ENCODE data around the gene EFS. TPM values are rescaled to one million over a fixed set of nuclear protein-coding genes. Genes with fewer than 3 reads are reported as not detected.

EFS gene
- total RNA-seq, 1 donor from 2014 or later, result 17.2 TPM

DNA sequence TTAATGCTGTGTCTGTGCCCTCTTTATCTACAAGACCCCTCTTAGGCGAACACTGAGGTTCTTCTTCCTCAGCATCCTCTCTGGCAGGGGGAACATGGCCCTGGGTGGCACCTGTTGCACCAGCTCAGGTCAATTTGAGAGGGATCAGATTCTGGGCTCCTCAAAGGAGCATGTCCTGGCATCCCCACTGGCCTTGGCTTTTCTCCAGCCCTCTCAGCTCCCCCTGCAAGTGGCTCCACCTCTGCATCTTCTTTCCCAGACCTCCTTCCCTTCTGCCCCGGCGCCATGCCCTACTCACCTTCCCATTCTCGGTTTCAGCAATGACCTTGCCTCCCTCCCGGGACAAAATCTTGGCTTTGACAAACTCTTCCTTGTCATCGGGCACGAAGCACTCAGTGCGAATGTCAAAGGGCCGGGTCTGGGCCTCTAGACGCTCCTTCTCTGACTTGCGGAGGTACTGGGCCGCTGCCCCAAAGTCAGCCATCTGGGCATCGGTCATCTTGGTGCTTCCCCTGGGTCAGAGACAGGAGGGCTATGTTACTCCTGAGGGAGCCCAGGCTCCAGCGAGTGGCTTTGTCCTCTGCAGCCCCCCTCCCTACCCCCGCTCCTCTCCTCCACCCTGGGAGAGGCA, 41.9 kb upstream of the EFS start:
- H3K4me3 ChIP-seq (ENCODE audit: low read length in 3 of 3), result no peak overlapping the region
- H3K9me3 ChIP-seq (ENCODE audit: control insufficient read depth in 3 of 3, low read length in 3 of 3), result no peaks in the 10 kb centered on the region
- peaks cover 0 to 23% (median 0%) of the 10 kb centered on the region in 3 donors for H3K4me1 ChIP-seq (ENCODE audit: control insufficient read depth in 3 of 3, insufficient read depth in 3 of 3, low read length in 3 of 3)
- H3K36me3 ChIP-seq (ENCODE audit: control insufficient read depth in 3 of 3, insufficient read depth in 3 of 3, low read length in 3 of 3), result peaks cover 2 to 44% (median 36%) of the 10 kb centered on the region in 3 donors
- no peak overlapping the region for H3K27ac ChIP-seq (ENCODE audit: low read depth, low read length)
- peak overlapping the region in 1 of 3 donors; percentile 33 for H3K9ac ChIP-seq (ENCODE audit: low read depth in 1 of 3, low read length in 3 of 3)
- peaks cover 0 to 16% (median 2%) of the 10 kb centered on the region in 3 donors for H3K27me3 ChIP-seq (ENCODE audit: control insufficient read depth in 3 of 3, insufficient read depth in 3 of 3, low read length in 3 of 3)

DNA sequence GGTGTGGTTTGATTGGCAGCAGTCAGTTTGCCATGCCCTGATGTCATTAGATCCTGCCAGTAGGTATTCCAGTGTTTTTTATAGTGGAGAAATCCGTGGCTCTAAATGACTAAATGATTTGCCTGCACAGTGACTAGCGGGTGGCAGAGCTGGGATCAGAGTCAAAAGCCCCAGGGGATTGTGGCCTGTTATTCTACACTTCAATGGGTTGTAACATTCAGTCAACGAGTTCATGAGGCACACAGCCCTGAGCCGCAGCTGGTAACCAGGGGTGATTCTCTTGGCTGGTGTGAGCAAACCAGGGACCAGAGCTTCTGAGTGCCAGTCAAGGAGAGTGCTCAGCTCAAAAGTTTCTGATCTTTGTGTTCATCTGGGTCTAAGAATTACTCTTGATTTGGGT, 41.3 kb upstream of the EFS start:
- peaks cover 0 to 24% (median 0%) of the 10 kb centered on the region in 3 donors for H3K4me1 ChIP-seq (ENCODE audit: control insufficient read depth in 3 of 3, insufficient read depth in 3 of 3, low read length in 3 of 3)
- H3K27me3 ChIP-seq (ENCODE audit: control insufficient read depth in 3 of 3, insufficient read depth in 3 of 3, low read length in 3 of 3), result peaks cover 0 to 16% (median 3%) of the 10 kb centered on the region in 3 donors
- no peaks in the 10 kb centered on the region for H3K9me3 ChIP-seq (ENCODE audit: control insufficient read depth in 3 of 3, low read length in 3 of 3)
- no peak overlapping the region for H3K4me3 ChIP-seq (ENCODE audit: low read length in 3 of 3)
- peaks cover 2 to 48% (median 36%) of the 10 kb centered on the region in 3 donors for H3K36me3 ChIP-seq (ENCODE audit: control insufficient read depth in 3 of 3, insufficient read depth in 3 of 3, low read length in 3 of 3)
- H3K9ac ChIP-seq (ENCODE audit: low read depth in 1 of 3, low read length in 3 of 3), result no peak overlapping the region
- H3K27ac ChIP-seq (ENCODE audit: low read depth, low read length), result no peak overlapping the region

DNA sequence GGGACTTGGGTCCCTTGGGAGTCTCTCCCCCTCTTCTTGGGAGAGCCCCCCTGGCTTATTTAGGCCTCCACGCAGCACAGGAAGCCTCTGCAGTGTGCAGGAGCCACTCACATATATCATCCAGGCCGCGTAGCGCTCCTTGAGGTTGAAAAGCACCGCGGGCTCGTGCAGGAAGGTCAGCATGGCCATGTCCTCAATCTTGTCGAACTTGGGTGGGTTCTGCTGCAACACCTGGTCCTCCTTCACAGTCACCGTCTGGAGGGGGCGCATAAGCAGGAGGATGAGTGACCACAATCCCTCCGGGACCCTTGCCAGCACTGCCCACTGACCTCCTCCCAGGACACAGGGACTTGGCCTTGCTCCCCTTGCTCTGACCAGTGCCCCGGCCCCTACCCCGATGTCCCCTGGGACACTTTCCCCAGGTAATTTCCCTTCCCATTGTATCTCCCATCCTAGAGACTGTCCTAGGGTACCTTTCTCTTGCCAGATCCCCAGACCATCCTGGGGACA, 40.6 kb upstream of the EFS start:
- no peak overlapping the region for H3K27ac ChIP-seq (ENCODE audit: low read depth, low read length)

DNA sequence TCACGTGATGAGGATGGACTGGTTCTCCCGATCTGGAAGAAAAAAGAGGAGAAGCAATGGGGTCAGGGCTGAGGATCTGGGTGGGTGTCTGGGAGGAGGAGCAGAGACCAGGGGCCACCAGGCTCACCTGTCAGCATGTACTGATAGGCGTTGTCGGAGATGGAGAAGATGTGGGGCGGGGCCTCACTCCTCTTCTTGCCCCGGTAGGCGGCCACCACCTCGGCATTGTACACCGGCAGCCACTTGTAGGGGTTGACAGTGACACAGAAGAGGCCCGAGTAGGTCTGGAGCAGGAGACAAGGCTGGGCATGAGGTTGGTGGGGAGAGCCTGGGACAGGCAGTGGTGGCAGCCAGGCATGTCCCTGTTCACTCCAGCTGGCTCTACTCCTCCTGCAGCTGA, 40.1 kb upstream of the EFS start:
- Histone ChIP-seq H3K4me3 (ENCODE audit: low read length in 3 of 3) (no peak overlapping the region), H3K36me3 (ENCODE audit: control insufficient read depth in 3 of 3, insufficient read depth in 3 of 3, low read length in 3 of 3) (peaks cover 2 to 56% (median 42%) of the 10 kb centered on the region in 3 donors), H3K27ac (ENCODE audit: low read depth, low read length) (no peak overlapping the region), H3K9ac (ENCODE audit: low read depth in 1 of 3, low read length in 3 of 3) (no peak overlapping the region), H3K4me1 (ENCODE audit: control insufficient read depth in 3 of 3, insufficient read depth in 3 of 3, low read length in 3 of 3) (peaks cover 0 to 24% (median 0%) of the 10 kb centered on the region in 3 donors), H3K9me3 (ENCODE audit: control insufficient read depth in 3 of 3, low read length in 3 of 3) (no peaks in the 10 kb centered on the region), H3K27me3 (ENCODE audit: control insufficient read depth in 3 of 3, insufficient read depth in 3 of 3, low read length in 3 of 3) (peaks cover 0 to 14% (median 3%) of the 10 kb centered on the region in 3 donors)

More for the DNA sequence above, 40.6 kb upstream of the EFS start:
- peaks cover 2 to 53% (median 37%) of the 10 kb centered on the region in 3 donors for H3K36me3 ChIP-seq (ENCODE audit: control insufficient read depth in 3 of 3, insufficient read depth in 3 of 3, low read length in 3 of 3)
- H3K9ac ChIP-seq (ENCODE audit: low read depth in 1 of 3, low read length in 3 of 3), result no peak overlapping the region
- H3K27me3 ChIP-seq (ENCODE audit: control insufficient read depth in 3 of 3, insufficient read depth in 3 of 3, low read length in 3 of 3), result peaks cover 0 to 14% (median 3%) of the 10 kb centered on the region in 3 donors
- H3K4me1 ChIP-seq (ENCODE audit: control insufficient read depth in 3 of 3, insufficient read depth in 3 of 3, low read length in 3 of 3), result peaks cover 0 to 24% (median 0%) of the 10 kb centered on the region in 3 donors
- no peaks in the 10 kb centered on the region for H3K9me3 ChIP-seq (ENCODE audit: control insufficient read depth in 3 of 3, low read length in 3 of 3)
- H3K4me3 ChIP-seq (ENCODE audit: low read length in 3 of 3), result no peak overlapping the region

DNA sequence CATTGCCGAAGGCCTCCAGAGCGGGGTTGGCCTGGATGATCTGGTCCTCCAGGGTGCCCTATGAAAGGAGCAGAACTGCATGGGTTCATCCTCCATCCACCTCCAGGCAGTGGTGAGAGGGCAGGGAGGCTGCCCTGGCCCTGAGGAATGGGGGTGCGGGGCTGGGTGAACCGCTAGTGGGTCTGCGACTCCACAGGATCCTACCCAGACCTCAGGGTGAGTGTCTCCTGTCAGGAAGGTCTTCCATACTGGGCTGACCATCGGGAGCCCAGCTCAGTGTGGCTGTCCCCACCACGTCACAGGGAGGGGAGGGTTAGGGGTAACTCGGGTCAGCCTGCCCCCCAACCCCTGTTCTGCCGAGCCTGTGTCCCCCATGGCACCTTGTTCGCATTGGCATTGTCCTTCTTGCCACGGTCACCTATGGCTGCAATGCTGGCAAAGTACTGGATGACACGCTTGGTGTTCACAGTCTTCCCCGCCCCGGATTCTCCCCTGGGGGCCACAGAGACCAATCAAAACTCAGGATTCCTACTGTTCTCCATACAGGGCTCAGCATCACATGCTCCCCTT, 39.4 kb upstream of the EFS start:
- Histone ChIP-seq H3K4me1 (ENCODE audit: control insufficient read depth in 3 of 3, insufficient read depth in 3 of 3, low read length in 3 of 3) (peaks cover 0 to 24% (median 0%) of the 10 kb centered on the region in 3 donors), H3K27ac (ENCODE audit: low read depth, low read length) (no peak overlapping the region), H3K36me3 (ENCODE audit: control insufficient read depth in 3 of 3, insufficient read depth in 3 of 3, low read length in 3 of 3) (peaks cover 2 to 60% (median 46%) of the 10 kb centered on the region in 3 donors), H3K27me3 (ENCODE audit: control insufficient read depth in 3 of 3, insufficient read depth in 3 of 3, low read length in 3 of 3) (peaks cover 0 to 14% (median 3%) of the 10 kb centered on the region in 3 donors), H3K9ac (ENCODE audit: low read depth in 1 of 3, low read length in 3 of 3) (no peak overlapping the region), H3K9me3 (ENCODE audit: control insufficient read depth in 3 of 3, low read length in 3 of 3) (no peaks in the 10 kb centered on the region), H3K4me3 (ENCODE audit: low read length in 3 of 3) (no peak overlapping the region)

DNA sequence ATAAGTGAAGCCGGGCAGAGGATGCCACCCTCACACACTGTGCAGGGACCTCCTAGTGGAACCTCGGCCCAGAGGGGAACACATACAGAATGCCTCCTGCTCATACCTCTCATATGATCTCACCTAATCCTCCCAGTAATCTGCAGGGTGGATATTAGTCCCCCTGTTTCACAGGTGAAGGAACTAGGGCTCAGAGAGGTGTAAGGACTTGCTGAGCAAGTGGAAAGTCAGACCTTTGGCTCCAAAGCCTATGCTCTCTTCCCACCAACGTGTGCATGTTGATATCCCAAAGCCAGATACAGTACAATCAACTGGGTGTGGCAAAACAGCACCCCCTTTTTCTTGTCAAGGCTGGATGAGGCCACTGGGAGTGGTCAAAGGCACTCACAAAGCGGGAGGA, 38.9 kb upstream of the EFS start:
- Histone ChIP-seq H3K36me3 (ENCODE audit: control insufficient read depth in 3 of 3, insufficient read depth in 3 of 3, low read length in 3 of 3) (peaks cover 2 to 63% (median 46%) of the 10 kb centered on the region in 3 donors), H3K4me3 (ENCODE audit: low read length in 3 of 3) (no peak overlapping the region), H3K4me1 (ENCODE audit: control insufficient read depth in 3 of 3, insufficient read depth in 3 of 3, low read length in 3 of 3) (peaks cover 0 to 21% (median 0%) of the 10 kb centered on the region in 3 donors), H3K9ac (ENCODE audit: low read depth in 1 of 3, low read length in 3 of 3) (no peak overlapping the region), H3K9me3 (ENCODE audit: control insufficient read depth in 3 of 3, low read length in 3 of 3) (no peaks in the 10 kb centered on the region), H3K27ac (ENCODE audit: low read depth, low read length) (no peak overlapping the region), H3K27me3 (ENCODE audit: control insufficient read depth in 3 of 3, insufficient read depth in 3 of 3, low read length in 3 of 3) (peaks cover 0 to 14% (median 3%) of the 10 kb centered on the region in 3 donors)

DNA sequence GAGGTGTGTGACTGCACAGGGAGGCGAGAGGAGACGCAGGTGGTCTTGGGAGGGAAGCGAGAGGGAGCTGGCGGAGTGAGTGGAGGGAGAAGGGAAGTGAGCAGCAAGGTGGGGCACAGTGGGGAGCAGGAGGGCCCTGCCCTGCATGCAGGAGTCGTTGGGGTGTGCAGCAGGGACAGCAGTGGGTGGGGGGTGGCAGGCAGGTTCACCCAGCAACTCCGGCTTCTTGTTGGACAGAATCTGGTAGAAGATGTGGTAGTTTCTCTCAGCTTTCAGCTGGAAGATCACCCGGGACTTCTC, 38.1 kb upstream of the EFS start:
- Histone ChIP-seq H3K36me3 (ENCODE audit: control insufficient read depth in 3 of 3, insufficient read depth in 3 of 3, low read length in 3 of 3) (peaks cover 2 to 71% (median 52%) of the 10 kb centered on the region in 3 donors), H3K27ac (ENCODE audit: low read depth, low read length) (no peak overlapping the region), H3K4me3 (ENCODE audit: low read length in 3 of 3) (no peak overlapping the region), H3K27me3 (ENCODE audit: control insufficient read depth in 3 of 3, insufficient read depth in 3 of 3, low read length in 3 of 3) (peaks cover 0 to 14% (median 3%) of the 10 kb centered on the region in 3 donors), H3K9me3 (ENCODE audit: control insufficient read depth in 3 of 3, low read length in 3 of 3) (no peaks in the 10 kb centered on the region), H3K4me1 (ENCODE audit: control insufficient read depth in 3 of 3, insufficient read depth in 3 of 3, low read length in 3 of 3) (peaks cover 0 to 18% (median 0%) of the 10 kb centered on the region in 3 donors), H3K9ac (ENCODE audit: low read depth in 1 of 3, low read length in 3 of 3) (no peak overlapping the region)

DNA sequence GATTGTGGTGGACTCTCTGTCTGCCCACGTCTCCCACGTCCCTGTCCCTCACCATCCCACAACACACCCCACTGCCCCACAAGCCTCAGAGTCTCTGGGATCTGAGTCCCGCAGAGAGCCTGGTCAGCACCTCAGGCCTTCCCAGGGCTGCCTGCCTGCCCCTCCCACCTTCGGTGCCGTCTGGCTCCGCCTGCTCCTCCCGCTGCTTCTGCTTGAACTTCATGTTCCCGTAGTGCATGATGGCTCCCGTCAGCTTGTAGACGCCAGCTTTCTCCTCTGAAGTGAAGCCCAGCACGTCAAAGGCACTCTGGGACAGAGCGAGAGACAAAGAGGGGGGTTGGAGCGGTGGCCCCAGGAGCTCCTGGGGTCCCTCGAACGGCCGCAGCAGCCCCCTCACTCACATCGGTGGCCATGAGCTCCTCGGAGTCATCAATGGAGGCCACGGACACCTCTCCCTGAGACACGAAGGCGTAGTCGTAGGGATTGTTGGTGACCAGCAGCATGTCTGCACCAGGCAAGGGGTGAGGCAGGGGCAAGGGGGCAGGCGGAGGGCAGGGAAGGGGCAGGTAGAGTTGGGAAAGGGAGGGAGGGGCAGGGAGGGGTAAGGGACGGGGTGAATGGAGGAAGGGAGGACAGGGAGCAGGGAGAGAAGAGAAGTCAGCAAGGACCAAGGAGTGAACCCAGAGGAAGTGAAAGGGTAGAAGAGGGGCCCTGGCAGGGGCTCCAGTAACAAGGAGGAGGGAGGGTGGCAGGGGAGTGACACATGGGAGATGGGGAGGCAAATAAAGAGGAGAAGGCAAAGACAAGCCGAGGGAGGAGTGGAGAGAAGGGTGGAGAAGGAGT, 37.5 kb upstream of the EFS start:
- Histone ChIP-seq H3K36me3 (ENCODE audit: control insufficient read depth in 3 of 3, insufficient read depth in 3 of 3, low read length in 3 of 3) (peaks cover 2 to 73% (median 56%) of the 10 kb centered on the region in 3 donors), H3K27me3 (ENCODE audit: control insufficient read depth in 3 of 3, insufficient read depth in 3 of 3, low read length in 3 of 3) (peaks cover 0 to 14% (median 3%) of the 10 kb centered on the region in 3 donors), H3K4me3 (ENCODE audit: low read length in 3 of 3) (no peak overlapping the region), H3K9ac (ENCODE audit: low read depth in 1 of 3, low read length in 3 of 3) (no peak overlapping the region), H3K27ac (ENCODE audit: low read depth, low read length) (no peak overlapping the region), H3K9me3 (ENCODE audit: control insufficient read depth in 3 of 3, low read length in 3 of 3) (no peaks in the 10 kb centered on the region), H3K4me1 (ENCODE audit: control insufficient read depth in 3 of 3, insufficient read depth in 3 of 3, low read length in 3 of 3) (peaks cover 0 to 17% (median 0%) of the 10 kb centered on the region in 3 donors)

DNA sequence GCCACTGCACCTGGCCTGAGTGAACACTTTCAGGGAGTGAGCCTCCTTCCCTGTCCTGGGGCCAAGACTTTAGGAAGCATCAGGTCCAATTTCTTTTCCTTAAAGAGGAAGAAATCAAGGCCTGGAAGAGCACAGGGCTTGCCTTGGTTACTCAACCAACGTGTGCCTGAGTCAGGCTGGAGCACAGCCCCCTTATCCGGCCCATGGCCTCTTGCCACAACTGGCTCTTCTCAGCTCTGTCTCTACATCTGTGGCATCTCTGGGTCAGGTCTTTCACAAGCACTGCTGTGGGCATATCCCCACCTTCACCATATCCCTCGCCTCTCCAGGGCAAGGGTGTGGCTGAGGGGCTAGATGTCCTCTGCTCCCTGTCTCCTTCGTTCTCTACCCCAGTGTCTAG, 36.3 kb upstream of the EFS start:
- Histone ChIP-seq H3K27me3 (ENCODE audit: control insufficient read depth in 3 of 3, insufficient read depth in 3 of 3, low read length in 3 of 3) (peaks cover 0 to 10% (median 3%) of the 10 kb centered on the region in 3 donors), H3K9ac (ENCODE audit: low read depth in 1 of 3, low read length in 3 of 3) (peak overlapping the region in 1 of 3 donors; percentile 16), H3K4me3 (ENCODE audit: low read length in 3 of 3) (no peak overlapping the region), H3K9me3 (ENCODE audit: control insufficient read depth in 3 of 3, low read length in 3 of 3) (no peaks in the 10 kb centered on the region), H3K36me3 (ENCODE audit: control insufficient read depth in 3 of 3, insufficient read depth in 3 of 3, low read length in 3 of 3) (peaks cover 4 to 82% (median 61%) of the 10 kb centered on the region in 3 donors), H3K4me1 (ENCODE audit: control insufficient read depth in 3 of 3, insufficient read depth in 3 of 3, low read length in 3 of 3) (peaks cover 0 to 6% (median 0%) of the 10 kb centered on the region in 3 donors), H3K27ac (ENCODE audit: low read depth, low read length) (no peak overlapping the region)

All from skeletal muscle tissue (tissue), 4 donors.